Measurements from ENCODE around the gene SPRED2.

DNA sequence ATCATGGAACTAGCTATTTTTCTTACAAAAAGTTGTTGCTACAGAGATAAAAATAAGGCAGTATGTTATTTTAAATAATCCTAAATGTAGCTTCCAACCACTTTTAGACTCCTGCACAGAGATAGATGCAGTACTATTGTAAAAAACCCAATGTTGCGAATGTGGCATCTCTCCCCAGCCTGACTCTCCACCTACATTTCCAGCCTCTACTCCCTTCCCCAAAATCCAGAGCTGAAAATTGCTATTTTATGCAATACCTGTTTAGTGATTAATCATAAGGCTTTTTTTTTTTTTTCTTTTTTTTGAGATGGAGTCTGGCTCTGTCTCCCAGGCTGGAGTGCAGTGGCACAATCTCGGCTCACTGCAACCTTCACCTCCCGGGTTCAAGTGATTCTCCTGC lies 39.4 kb downstream of the SPRED2 start:
- no peak for TF ChIP-seq GATA1 (IDR thresholded peaks at IDR 0.05; ENCODE audit: low read depth, low read length)
- no peak for TF ChIP-seq POLR2A (IDR thresholded peaks at IDR 0.05; ENCODE audit: low read length)
